OCI-LY3 (cell line): Measurements from ENCODE around the gene RNU11.
"Not testable (repeated sequence)": the region's sequence is repeated elsewhere in the genome, so short reads cannot be mapped to it uniquely, and the experiment has no call there.

Experiments
- H2AFZ ChIP-seq: fragments of 200-600, 300-600 bp; shearing (Covaris generic); 2 replicates; pipeline ENCODE4 v1.6.0; 2014; ENCODE audit warnings: antibody characterized with exemption, low read depth, low read length
- H3K27ac ChIP-seq: fragments of 200-600, 300-600 bp; sonication (generic); 2 replicates; pipeline ENCODE4 v1.5.1; 2014; ENCODE audit warnings: mild to moderate bottlenecking, low read length, moderate library complexity, mixed read lengths
- H3K27me3 ChIP-seq: fragments of 200-600, 300-600 bp; sonication (generic); 2 replicates; pipeline ENCODE4 v1.6.1; 2014; ENCODE audit warnings: low read depth, low read length, mixed read lengths
- H3K36me3 ChIP-seq: fragments of 200-600, 300-600 bp; sonication (generic); replicated peaks from 2 replicates; pipeline ENCODE3; 2014; ENCODE audit warnings: low read depth, low read length, mixed read lengths
- H3K4me1 ChIP-seq: fragments of 300-600, 200-600 bp; sonication (generic); 2 replicates; pipeline ENCODE4 v1.6.1; 2014; ENCODE audit warnings: low read length, mixed read lengths
- H3K4me2 ChIP-seq: fragments of 200-600, 300-600 bp; sonication (generic); 2 replicates; pipeline ENCODE4 v1.6.1; 2014; ENCODE audit warnings: low read length, mixed read lengths
- H3K4me3 ChIP-seq: fragments of 300-600, 200-600 bp; sonication (generic); 2 replicates; pipeline ENCODE4 v1.5.1; 2014; ENCODE audit warnings: antibody characterized with exemption, mild to moderate bottlenecking, low read length, moderate library complexity
- H3K79me2 ChIP-seq: fragments of 300-600, 200-600 bp; shearing (Covaris generic); 2 replicates; pipeline ENCODE4 v1.6.1; 2014; ENCODE audit warnings: mild to moderate bottlenecking, low read length, mixed read lengths
- H3K9ac ChIP-seq: fragments of 300-600, 200-600 bp; shearing (Covaris generic); 2 replicates; pipeline ENCODE4 v1.6.0; 2014; ENCODE audit warnings: mild to moderate bottlenecking, low read length, moderate library complexity
- H3K9me3 ChIP-seq: fragments of 200-600, 300-600 bp; shearing (Covaris generic); 2 replicates; pipeline ENCODE4 v1.6.1; 2014; ENCODE audit warnings: low read length, mixed read lengths; ENCODE audit not compliant: insufficient read depth
- H4K20me1 ChIP-seq: fragments of 200-600, 300-600 bp; sonication (generic); 2 replicates; pipeline ENCODE4 v1.6.1; 2016; ENCODE audit warnings: low read length, mixed read lengths; ENCODE audit not compliant: insufficient read depth
- CTCF ChIP-seq: fragments of 200-600, 300-600 bp; sonication (generic); IDR thresholded peaks from 2 replicates; pipeline ENCODE4 v1.5.1; 2014; ENCODE audit warnings: antibody characterized with exemption, low read length, low read depth
- EZH2phosphoT487 ChIP-seq: fragments of 200-600 bp; shearing (Covaris generic); IDR thresholded peaks from 2 replicates; pipeline ENCODE4 v1.6.1; 2018; ENCODE audit warnings: antibody characterized with exemption, mixed run types, low read depth

RNU11 gene

GRCh38 chr1:28680151-28680550, 31.8 kb downstream of the RNU11 start:
- no peaks in the 10 kb centered on the region for H3K79me2 ChIP-seq
- no peak overlapping the region for H3K27ac ChIP-seq
- H3K36me3 ChIP-seq = no peaks in the 10 kb centered on the region
- no peak overlapping the region for H2AFZ ChIP-seq
- H3K9me3 ChIP-seq = no peaks in the 10 kb centered on the region
- H3K4me2 ChIP-seq = no peak overlapping the region
- no peak for TF ChIP-seq EZH2phosphoT487
- TF ChIP-seq CTCF = no peak
- no peaks in the 10 kb centered on the region for H3K27me3 ChIP-seq
- H4K20me1 ChIP-seq = no peaks in the 10 kb centered on the region
- no peak overlapping the region for H3K9ac ChIP-seq
- no peak overlapping the region for H3K4me3 ChIP-seq
- no peaks in the 10 kb centered on the region for H3K4me1 ChIP-seq

- Histone ChIP-seq H3K4me1 (no peaks in the 10 kb centered on the region), H3K9ac (no peak overlapping the region)
Observed at GRCh38 chr1:28682840-28683239, 34.4 kb downstream of the RNU11 start.

GRCh38 chr1:28684937-28685336, 36.5 kb downstream of the RNU11 start:
- no peak overlapping the region for H3K9ac ChIP-seq
- H3K79me2 ChIP-seq = no peaks in the 10 kb centered on the region
- H3K4me3 ChIP-seq = no peak overlapping the region
- no peak overlapping the region for H3K4me2 ChIP-seq
- H2AFZ ChIP-seq = no peak overlapping the region
- no peak overlapping the region for H3K27ac ChIP-seq
- no peaks in the 10 kb centered on the region for H3K4me1 ChIP-seq
- TF ChIP-seq CTCF (no peak), EZH2phosphoT487 (no peak)
- no peaks in the 10 kb centered on the region for H3K36me3 ChIP-seq
- no peaks in the 10 kb centered on the region for H3K9me3 ChIP-seq
- no peaks in the 10 kb centered on the region for H4K20me1 ChIP-seq
- H3K27me3 ChIP-seq = no peaks in the 10 kb centered on the region

More at GRCh38 chr1:28682840-28683239, 34.4 kb downstream of the RNU11 start:
- H3K36me3 ChIP-seq = no peaks in the 10 kb centered on the region
- no peak for TF ChIP-seq CTCF
- no peak for TF ChIP-seq EZH2phosphoT487
- H3K27me3 ChIP-seq = no peaks in the 10 kb centered on the region
- H3K79me2 ChIP-seq = no peaks in the 10 kb centered on the region
- no peak overlapping the region for H3K4me2 ChIP-seq
- no peak overlapping the region for H3K27ac ChIP-seq
- H3K4me3 ChIP-seq = no peak overlapping the region
- no peaks in the 10 kb centered on the region for H3K9me3 ChIP-seq
- H2AFZ ChIP-seq = no peak overlapping the region
- no peaks in the 10 kb centered on the region for H4K20me1 ChIP-seq

- not testable (repeated sequence) for H3K4me2 ChIP-seq, H3K27me3 ChIP-seq, H2AFZ ChIP-seq, H3K79me2 ChIP-seq, H3K9ac ChIP-seq, H3K36me3 ChIP-seq, H4K20me1 ChIP-seq, H3K4me1 ChIP-seq, H3K9me3 ChIP-seq, H3K4me3 ChIP-seq, H3K27ac ChIP-seq
Observed at GRCh38 chr1:28691627-28692026, 43.2 kb downstream of the RNU11 start.
